Erythroblast (primary cell): ENCODE measurements around the gene SHROOM1.

ENCODE experiments used
- GATA1 ChIP-seq: IDR thresholded peaks from 2 replicates; pipeline ENCODE4 v1.6.1; 2011; ENCODE audit warnings: low read depth, mild to moderate bottlenecking, control low read depth, low read length, moderate library complexity
- POLR2A ChIP-seq: IDR thresholded peaks from 2 replicates; pipeline ENCODE4 v1.6.1; 2011; ENCODE audit warnings: mild to moderate bottlenecking, low read length

DNA sequence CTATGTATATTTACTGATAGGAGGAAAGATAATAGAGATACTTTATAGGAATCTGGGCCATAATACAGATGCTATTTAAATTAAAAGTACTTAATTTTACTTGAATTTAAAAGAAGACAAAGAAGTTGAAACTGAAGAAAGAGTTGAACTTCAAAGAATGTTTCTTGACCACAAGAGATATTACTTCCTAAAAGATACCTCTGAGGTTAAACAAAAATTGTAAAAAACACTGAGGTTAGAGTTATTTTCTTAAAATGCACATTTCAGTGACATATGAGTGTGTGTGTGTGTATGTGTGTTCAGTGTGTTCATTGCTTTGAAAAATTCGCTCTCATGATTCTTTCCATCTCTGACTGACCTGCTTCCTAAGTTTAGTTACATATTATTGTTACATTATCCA, 49.9 kb downstream of the SHROOM1 start:
- TF ChIP-seq POLR2A (no peak), GATA1 (no peak)
